Large intestine (tissue), 3 donors: Measurements from ENCODE around the gene MINAR1. TPM values are rescaled to one million over a fixed set of nuclear protein-coding genes. Genes with fewer than 3 reads are reported as not detected.
"Not testable (repeated sequence)": the region's sequence is repeated elsewhere in the genome, so short reads cannot be mapped to it uniquely, and the experiment has no call there.

Experiments
- DNase-seq, 2 donors: peaks; one replicate each; pipeline versions ENCODE4 v3.0.0 to v3.0.0-alpha.2; 2013
- H3K27ac ChIP-seq: one replicate; pipeline ENCODE4 v1.5.1; 2013; ENCODE audit warnings: low read length
- H3K27me3 ChIP-seq: 2 replicates; pipeline ENCODE4 v1.6.1; 2013; ENCODE audit warnings: low read length; ENCODE audit not compliant: control insufficient read depth, insufficient read depth
- H3K36me3 ChIP-seq: 2 replicates; pipeline ENCODE4 v1.6.1; 2013; ENCODE audit warnings: low read length; ENCODE audit not compliant: control insufficient read depth, insufficient read depth
- H3K4me1 ChIP-seq: one replicate; pipeline ENCODE4 v1.6.1; 2013; ENCODE audit warnings: low read length; ENCODE audit not compliant: control insufficient read depth, insufficient read depth
- H3K4me3 ChIP-seq: one replicate; pipeline ENCODE4 v1.5.1; 2013; ENCODE audit warnings: low read length
- H3K9me3 ChIP-seq: one replicate; pipeline ENCODE4 v1.6.1; 2013; ENCODE audit warnings: mild to moderate bottlenecking, low read depth, low read length, moderate library complexity; ENCODE audit not compliant: control insufficient read depth
- WGBS: methylation state at CpG from one replicate; pipeline ENCODE4 v1.1.5; 2013; ENCODE audit warnings: low lambda C conversion rate; ENCODE audit not compliant: insufficient coverage; 5-methylcytosine and 5-hydroxymethylcytosine counted together
- polyA plus RNA-seq: library from polyadenylated mRNA; unstranded; fragments of 120-200 nt; gene quantifications from one replicate; pipeline ENCODE4 v1.2.1, GENCODE V29; 2013

Gene MINAR1
- polyA plus RNA-seq, 1 donor: 0.99 TPM

GRCh38 chr15:79408041-79408440 lies 24.1 kb upstream of the MINAR1 start:
- Histone ChIP-seq H3K27ac (no peak overlapping the region), H3K36me3 (no peaks in the 10 kb centered on the region), H3K4me3 (no peak overlapping the region), H3K27me3 (no peaks in the 10 kb centered on the region), H3K4me1 (no peaks in the 10 kb centered on the region), H3K9me3 (no peaks in the 10 kb centered on the region)
- no peak for DNase-seq
- 90% methylated on average over 2 of the region's 5 CpGs for WGBS

GRCh38 chr15:79410237-79410636 lies 21.9 kb upstream of the MINAR1 start:
- no peaks in the 10 kb centered on the region for H3K9me3 ChIP-seq
- no peaks in the 10 kb centered on the region for H3K36me3 ChIP-seq
- no peak overlapping the region for H3K4me3 ChIP-seq
- WGBS: no CpG with 5 or more reads among the region's 2 CpGs
- no peak for DNase-seq
- H3K27ac ChIP-seq: no peak overlapping the region
- H3K4me1 ChIP-seq: no peaks in the 10 kb centered on the region
- H3K27me3 ChIP-seq: no peaks in the 10 kb centered on the region

GRCh38 chr15:79412010-79412409 lies 20.1 kb upstream of the MINAR1 start:
- no peak for DNase-seq
- no CpG with 5 or more reads among the region's 3 CpGs for WGBS
- Histone ChIP-seq H3K4me3 (no peak overlapping the region), H3K9me3 (no peaks in the 10 kb centered on the region), H3K36me3 (no peaks in the 10 kb centered on the region), H3K27me3 (no peaks in the 10 kb centered on the region), H3K4me1 (no peaks in the 10 kb centered on the region), H3K27ac (no peak overlapping the region)

GRCh38 chr15:79412429-79412828 lies 19.7 kb upstream of the MINAR1 start:
- Histone ChIP-seq H3K27me3 (no peaks in the 10 kb centered on the region), H3K4me1 (no peaks in the 10 kb centered on the region), H3K9me3 (no peaks in the 10 kb centered on the region), H3K36me3 (no peaks in the 10 kb centered on the region), H3K4me3 (no peak overlapping the region), H3K27ac (no peak overlapping the region)
- DNase-seq: no peak
- WGBS: no CpG with 5 or more reads among the region's 6 CpGs

- no peak overlapping the region for H3K4me3 ChIP-seq
- no peaks in the 10 kb centered on the region for H3K4me1 ChIP-seq
- DNase-seq: no peak
- H3K27ac ChIP-seq: no peak overlapping the region
- H3K9me3 ChIP-seq: no peaks in the 10 kb centered on the region
- H3K27me3 ChIP-seq: no peaks in the 10 kb centered on the region
- no peaks in the 10 kb centered on the region for H3K36me3 ChIP-seq
- no CpG with 5 or more reads among the region's 2 CpGs for WGBS
These were observed 15.3 kb upstream of the MINAR1 start for GRCh38 chr15:79416876-79417275.

- DNase-seq: no peak
- no peaks in the 10 kb centered on the region for H3K4me1 ChIP-seq
- no peaks in the 10 kb centered on the region for H3K36me3 ChIP-seq
- no peaks in the 10 kb centered on the region for H3K27me3 ChIP-seq
- no peak overlapping the region for H3K4me3 ChIP-seq
- H3K9me3 ChIP-seq: no peaks in the 10 kb centered on the region
- WGBS: 20% methylated on average over 1 of the region's 9 CpGs
- H3K27ac ChIP-seq: no peak overlapping the region
These were observed 13.3 kb upstream of the MINAR1 start for GRCh38 chr15:79418693-79419279.

- Histone ChIP-seq H3K27me3 (peaks cover 26% of the 10 kb centered on the region), H3K9me3 (no peaks in the 10 kb centered on the region), H3K27ac (no peak overlapping the region), H3K36me3 (no peaks in the 10 kb centered on the region), H3K4me1 (no peaks in the 10 kb centered on the region), H3K4me3 (no peak overlapping the region)
- DNase-seq: no peak
- WGBS: 100% methylated on average over 1 of the region's 10 CpGs
These were observed 6.4 kb upstream of the MINAR1 start for GRCh38 chr15:79425591-79426295.

- H3K27ac ChIP-seq, DNase-seq, H3K4me3 ChIP-seq, H3K36me3 ChIP-seq, H3K9me3 ChIP-seq, H3K4me1 ChIP-seq: not testable (repeated sequence)
- peaks cover 36% of the 10 kb centered on the region for H3K27me3 ChIP-seq
- WGBS: 100% methylated on average over 1 of the region's 2 CpGs
These were observed 5.2 kb upstream of the MINAR1 start for GRCh38 chr15:79426899-79427298.

- no peak overlapping the region for H3K4me3 ChIP-seq
- WGBS: 100% methylated on average over 1 of the region's 5 CpGs
- peaks cover 47% of the 10 kb centered on the region for H3K27me3 ChIP-seq
- no peaks in the 10 kb centered on the region for H3K9me3 ChIP-seq
- no peaks in the 10 kb centered on the region for H3K36me3 ChIP-seq
- no peak overlapping the region for H3K27ac ChIP-seq
- DNase-seq: no peak
- no peaks in the 10 kb centered on the region for H3K4me1 ChIP-seq
These were observed 4.1 kb upstream of the MINAR1 start for GRCh38 chr15:79427781-79428598.

GRCh38 chr15:79430901-79431635 lies 1.1 kb upstream of the MINAR1 start:
- WGBS: no CpG with 5 or more reads among the region's 14 CpGs
- Histone ChIP-seq H3K27me3 (peaks cover 71% of the 10 kb centered on the region), H3K9me3 (no peaks in the 10 kb centered on the region), H3K27ac (no peak overlapping the region), H3K36me3 (no peaks in the 10 kb centered on the region), H3K4me3 (no peak overlapping the region), H3K4me1 (no peaks in the 10 kb centered on the region)
- no peak for DNase-seq
